ENCODE results near the gene RBM10. TPM values are rescaled to one million over a fixed set of nuclear protein-coding genes. Genes with fewer than 3 reads are reported as not detected.

RBM10 gene
- polyA plus RNA-seq, 1 donor = 39.5 TPM

- H3K4me3 ChIP-seq (ENCODE audit: low read length) = no peak overlapping the region
- H3K4me1 ChIP-seq (ENCODE audit: control insufficient read depth, insufficient read depth, low read length) = no peaks in the 10 kb centered on the region
- no peaks in the 10 kb centered on the region for H3K27me3 ChIP-seq (ENCODE audit: control insufficient read depth, insufficient read depth, low read length)
- DNase-seq = no peak
- H3K27ac ChIP-seq (ENCODE audit: low read length) = no peak overlapping the region
- peaks cover 51% of the 10 kb centered on the region for H3K36me3 ChIP-seq (ENCODE audit: control insufficient read depth, insufficient read depth, low read length)
- no peaks in the 10 kb centered on the region for H3K9me3 ChIP-seq (ENCODE audit: control insufficient read depth, low read depth, low read length)
- WGBS (ENCODE audit: insufficient coverage, low lambda C conversion rate) = no CpG with 5 or more reads among the region's 19 CpGs
Observed at GRCh38 chrX:47169273-47169672, 24.3 kb downstream of the RBM10 start.

- Histone ChIP-seq H3K4me3 (ENCODE audit: low read length) (no peak overlapping the region), H3K27me3 (ENCODE audit: control insufficient read depth, insufficient read depth, low read length) (no peaks in the 10 kb centered on the region), H3K27ac (ENCODE audit: low read length) (no peak overlapping the region), H3K36me3 (ENCODE audit: control insufficient read depth, insufficient read depth, low read length) (peaks cover 56% of the 10 kb centered on the region), H3K4me1 (ENCODE audit: control insufficient read depth, insufficient read depth, low read length) (no peaks in the 10 kb centered on the region), H3K9me3 (ENCODE audit: control insufficient read depth, low read depth, low read length) (no peaks in the 10 kb centered on the region)
- DNase-seq = no peak
- no CpG with 5 or more reads among the region's 13 CpGs for WGBS (ENCODE audit: insufficient coverage, low lambda C conversion rate)
Observed at GRCh38 chrX:47169726-47170515, 24.9 kb downstream of the RBM10 start.

GRCh38 chrX:47170861-47171692, 26.1 kb downstream of the RBM10 start:
- Histone ChIP-seq H3K9me3 (ENCODE audit: control insufficient read depth, low read depth, low read length) (no peaks in the 10 kb centered on the region), H3K4me3 (ENCODE audit: low read length) (no peak overlapping the region), H3K27me3 (ENCODE audit: control insufficient read depth, insufficient read depth, low read length) (no peaks in the 10 kb centered on the region), H3K4me1 (ENCODE audit: control insufficient read depth, insufficient read depth, low read length) (no peaks in the 10 kb centered on the region), H3K36me3 (ENCODE audit: control insufficient read depth, insufficient read depth, low read length) (peaks cover 64% of the 10 kb centered on the region), H3K27ac (ENCODE audit: low read length) (no peak overlapping the region)
- WGBS (ENCODE audit: insufficient coverage, low lambda C conversion rate) = no CpG with 5 or more reads among the region's 34 CpGs
- DNase-seq = no peak

- Histone ChIP-seq H3K27me3 (ENCODE audit: control insufficient read depth, insufficient read depth, low read length) (no peaks in the 10 kb centered on the region), H3K9me3 (ENCODE audit: control insufficient read depth, low read depth, low read length) (no peaks in the 10 kb centered on the region), H3K4me1 (ENCODE audit: control insufficient read depth, insufficient read depth, low read length) (no peaks in the 10 kb centered on the region), H3K36me3 (ENCODE audit: control insufficient read depth, insufficient read depth, low read length) (peaks cover 73% of the 10 kb centered on the region), H3K27ac (ENCODE audit: low read length) (no peak overlapping the region), H3K4me3 (ENCODE audit: low read length) (no peak overlapping the region)
- no peak for DNase-seq
- no CpG with 5 or more reads among the region's 2 CpGs for WGBS (ENCODE audit: insufficient coverage, low lambda C conversion rate)
Observed at GRCh38 chrX:47171996-47172395, 27.0 kb downstream of the RBM10 start.

GRCh38 chrX:47172549-47172948, 27.5 kb downstream of the RBM10 start:
- Histone ChIP-seq H3K9me3 (ENCODE audit: control insufficient read depth, low read depth, low read length) (no peaks in the 10 kb centered on the region), H3K4me3 (ENCODE audit: low read length) (no peak overlapping the region), H3K27me3 (ENCODE audit: control insufficient read depth, insufficient read depth, low read length) (no peaks in the 10 kb centered on the region), H3K36me3 (ENCODE audit: control insufficient read depth, insufficient read depth, low read length) (peaks cover 74% of the 10 kb centered on the region), H3K27ac (ENCODE audit: low read length) (no peak overlapping the region), H3K4me1 (ENCODE audit: control insufficient read depth, insufficient read depth, low read length) (no peaks in the 10 kb centered on the region)
- WGBS (ENCODE audit: insufficient coverage, low lambda C conversion rate) = no CpG with 5 or more reads among the region's 7 CpGs
- DNase-seq = no peak

GRCh38 chrX:47172971-47173792, 28.2 kb downstream of the RBM10 start:
- Histone ChIP-seq H3K36me3 (ENCODE audit: control insufficient read depth, insufficient read depth, low read length) (peaks cover 80% of the 10 kb centered on the region), H3K4me1 (ENCODE audit: control insufficient read depth, insufficient read depth, low read length) (no peaks in the 10 kb centered on the region), H3K27me3 (ENCODE audit: control insufficient read depth, insufficient read depth, low read length) (no peaks in the 10 kb centered on the region), H3K4me3 (ENCODE audit: low read length) (no peak overlapping the region), H3K9me3 (ENCODE audit: control insufficient read depth, low read depth, low read length) (no peaks in the 10 kb centered on the region), H3K27ac (ENCODE audit: low read length) (no peak overlapping the region)
- no CpG with 5 or more reads among the region's 18 CpGs for WGBS (ENCODE audit: insufficient coverage, low lambda C conversion rate)
- no peak for DNase-seq

GRCh38 chrX:47174376-47174775, 29.4 kb downstream of the RBM10 start:
- DNase-seq = no peak
- WGBS (ENCODE audit: insufficient coverage, low lambda C conversion rate) = no CpG with 5 or more reads among the region's 12 CpGs

GRCh38 chrX:47174846-47175587, 30.0 kb downstream of the RBM10 start:
- Histone ChIP-seq H3K36me3 (ENCODE audit: control insufficient read depth, insufficient read depth, low read length) (peaks cover 81% of the 10 kb centered on the region), H3K27ac (ENCODE audit: low read length) (no peak overlapping the region), H3K9me3 (ENCODE audit: control insufficient read depth, low read depth, low read length) (no peaks in the 10 kb centered on the region), H3K4me3 (ENCODE audit: low read length) (no peak overlapping the region), H3K4me1 (ENCODE audit: control insufficient read depth, insufficient read depth, low read length) (no peaks in the 10 kb centered on the region), H3K27me3 (ENCODE audit: control insufficient read depth, insufficient read depth, low read length) (no peaks in the 10 kb centered on the region)
- no peak for DNase-seq
- WGBS (ENCODE audit: insufficient coverage, low lambda C conversion rate) = no CpG with 5 or more reads among the region's 23 CpGs

More at GRCh38 chrX:47174376-47174775, 29.4 kb downstream of the RBM10 start:
- Histone ChIP-seq H3K4me3 (ENCODE audit: low read length) (no peak overlapping the region), H3K9me3 (ENCODE audit: control insufficient read depth, low read depth, low read length) (no peaks in the 10 kb centered on the region), H3K27ac (ENCODE audit: low read length) (no peak overlapping the region), H3K36me3 (ENCODE audit: control insufficient read depth, insufficient read depth, low read length) (peaks cover 81% of the 10 kb centered on the region), H3K4me1 (ENCODE audit: control insufficient read depth, insufficient read depth, low read length) (no peaks in the 10 kb centered on the region), H3K27me3 (ENCODE audit: control insufficient read depth, insufficient read depth, low read length) (no peaks in the 10 kb centered on the region)

- H3K4me3 ChIP-seq (ENCODE audit: low read length) = no peak overlapping the region
- H3K27me3 ChIP-seq (ENCODE audit: control insufficient read depth, insufficient read depth, low read length) = no peaks in the 10 kb centered on the region
- no peaks in the 10 kb centered on the region for H3K9me3 ChIP-seq (ENCODE audit: control insufficient read depth, low read depth, low read length)
- peaks cover 78% of the 10 kb centered on the region for H3K36me3 ChIP-seq (ENCODE audit: control insufficient read depth, insufficient read depth, low read length)
- no peak for DNase-seq
- H3K27ac ChIP-seq (ENCODE audit: low read length) = no peak overlapping the region
- H3K4me1 ChIP-seq (ENCODE audit: control insufficient read depth, insufficient read depth, low read length) = no peaks in the 10 kb centered on the region
- no CpG with 5 or more reads among the region's 12 CpGs for WGBS (ENCODE audit: insufficient coverage, low lambda C conversion rate)
Observed at GRCh38 chrX:47175588-47175980, 30.6 kb downstream of the RBM10 start.
